ENCODE results near the gene CTBP2. TPM values are rescaled to one million over a fixed set of nuclear protein-coding genes. Genes with fewer than 3 reads are reported as not detected.

The CTBP2 gene
- total RNA-seq, 1 experiment from 2014 or later: 212 TPM

DNA sequence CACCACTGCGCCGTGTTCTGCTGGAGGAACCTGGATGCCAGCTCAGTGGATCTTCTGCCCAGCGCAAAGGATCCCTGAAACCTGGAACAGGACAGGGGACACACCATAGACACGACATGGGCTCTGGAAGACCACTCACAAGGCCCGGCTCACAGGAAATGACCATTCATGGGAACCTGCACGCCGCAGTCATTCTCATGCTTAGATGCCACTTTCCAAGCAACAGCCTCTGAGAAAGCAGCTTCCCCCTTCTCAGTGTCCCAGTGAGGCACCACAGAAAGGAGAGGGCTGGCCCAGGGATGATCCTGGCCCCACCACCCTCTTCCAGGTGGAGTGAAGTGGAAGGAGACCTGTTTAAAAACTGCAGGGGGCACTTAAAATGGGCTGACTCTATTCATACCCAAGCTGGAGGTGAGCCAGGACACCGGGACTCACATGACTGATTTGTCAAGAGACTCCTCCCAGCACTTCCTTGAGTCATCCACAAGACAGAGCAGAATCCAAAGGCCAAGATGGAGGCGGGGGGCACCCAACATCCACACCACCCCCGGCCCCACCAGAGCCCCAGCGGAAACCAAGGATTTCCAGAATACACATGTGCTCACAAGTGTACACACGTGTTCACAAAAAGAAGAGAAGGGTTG lies 11.2 kb downstream of the CTBP2 start:
- H3K36me3 Mint-ChIP-seq (ENCODE audit: insufficient read depth in 1 of 3, low read depth in 3 of 3): peaks cover 21 to 49% (median 36%) of the 10 kb centered on the region in 3 experiments
- H2BK20ac ChIP-seq (ENCODE audit: low read depth, low read length, poor library complexity, severe bottlenecking): no peak overlapping the region
- peak overlapping the region; percentile 38 to 98 (median 91) for H3K27ac Mint-ChIP-seq
- peaks cover 84 to 88% of the 10 kb centered on the region in 2 experiments for H3K4me1 Mint-ChIP-seq
- H3K27me3 ChIP-seq (ENCODE audit: insufficient read depth, low read length): no peaks in the 10 kb centered on the region
- no peak overlapping the region for H3K18ac ChIP-seq (ENCODE audit: insufficient read length, low read depth, low read length)
- no peak overlapping the region for H2BK120ac ChIP-seq (ENCODE audit: low read depth, low read length, poor library complexity, severe bottlenecking)
- H3K9me3 ChIP-seq (ENCODE audit: control insufficient read depth, low read depth, low read length): no peaks in the 10 kb centered on the region
- H3K9me3 Mint-ChIP-seq: no peaks in the 10 kb centered on the region
- H3K27ac ChIP-seq (ENCODE audit: insufficient read length, low read depth, low read length): no peak overlapping the region
- no peaks in the 10 kb centered on the region for H3K79me1 ChIP-seq (ENCODE audit: insufficient read depth, low read depth, low read length, poor library complexity, severe bottlenecking)
- peak; percentile 50 for DNase-seq
- no peak overlapping the region for H2BK12ac ChIP-seq (ENCODE audit: insufficient read length, low read depth, low read length)
- no peaks in the 10 kb centered on the region for H4K20me1 ChIP-seq (ENCODE audit: control insufficient read depth, insufficient read depth, insufficient read length)
- TF ChIP-seq CTCF (conservative IDR thresholded peaks at IDR 0.05): no peak
- H3K9ac ChIP-seq (ENCODE audit: extremely low read depth, insufficient read length, low read length): no peak overlapping the region
- H3T11ph ChIP-seq (ENCODE audit: low read length): no peak overlapping the region
- no peak overlapping the region for H2AK5ac ChIP-seq (ENCODE audit: insufficient read length, low read length)
- H3K4ac ChIP-seq (ENCODE audit: low read depth, low read length): no peak overlapping the region
- H2BK15ac ChIP-seq (ENCODE audit: low read depth, low read length): no peak overlapping the region
- H3K56ac ChIP-seq (ENCODE audit: insufficient read length, low read depth, low read length): no peak overlapping the region
- no peak overlapping the region for H2BK5ac ChIP-seq (ENCODE audit: insufficient read length, low read length)
- H4K91ac ChIP-seq (ENCODE audit: insufficient read length, low read depth, low read length): no peak overlapping the region
- H3K27me3 Mint-ChIP-seq (ENCODE audit: low read depth): no peaks in the 10 kb centered on the region
- H4K8ac ChIP-seq (replicated peaks; ENCODE audit: insufficient read length, low read depth, low read length): no peak overlapping the region
- no peak overlapping the region for H3K23ac ChIP-seq (ENCODE audit: insufficient read length, low read depth, low read length)
- H3K23me2 ChIP-seq (ENCODE audit: insufficient read length, low read depth, low read length, poor library complexity, severe bottlenecking): peaks cover 10% of the 10 kb centered on the region
- WGBS (ENCODE audit: extremely low coverage, insufficient read length, low lambda C conversion rate): no CpG with 5 or more reads among the region's 12 CpGs
- H3K79me2 ChIP-seq (ENCODE audit: insufficient read depth, low read length): peaks cover 78% of the 10 kb centered on the region
- H2AFZ ChIP-seq (ENCODE audit: low read length): no peak overlapping the region
- H3K14ac ChIP-seq (ENCODE audit: insufficient read depth, low read length): no peak overlapping the region
- no peak overlapping the region for H3K4me2 ChIP-seq (ENCODE audit: insufficient read depth, insufficient read length, low read length)
- peak overlapping the region in 1 of 2 experiments; percentile 27; a peak in 2 of 5 replicates for H3K4me3 Mint-ChIP-seq
- H4K5ac ChIP-seq (ENCODE audit: insufficient read length, low read depth, low read length): no peak overlapping the region
- peaks cover 27% of the 10 kb centered on the region for H3K4me1 ChIP-seq (ENCODE audit: insufficient read depth, low read length)
